Neural cell (in vitro differentiated cells): ENCODE data around the gene WSB1.

ENCODE experiments used
- CTCF ChIP-seq: fragments of 450-650 bp; IDR thresholded peaks from 2 replicates; pipeline ENCODE4 v1.5.1; 2014; ENCODE audit warnings: antibody characterized with exemption, mild to moderate bottlenecking, moderate library complexity; ENCODE audit not compliant: poor library complexity, severe bottlenecking
- EP300 ChIP-seq: fragments of 450-650 bp; conservative IDR thresholded peaks from 2 replicates; pipeline ENCODE4 v1.6.1; 2014; ENCODE audit warnings: antibody characterized with exemption, mild to moderate bottlenecking, moderate library complexity; ENCODE audit not compliant: poor library complexity, severe bottlenecking
- EZH2 ChIP-seq: fragments of 200-600, 300-800 bp; shearing (Covaris generic), sonication (generic); IDR thresholded peaks from 2 replicates; pipeline ENCODE4 v1.6.1; 2014; ENCODE audit warnings: antibody characterized with exemption, low read length, borderline replicate concordance, mild to moderate bottlenecking; ENCODE audit not compliant: insufficient read depth, poor library complexity, severe bottlenecking
- POLR2AphosphoS5 ChIP-seq: IDR thresholded peaks from 2 replicates; pipeline ENCODE4 v1.6.1; 2012

- TF ChIP-seq CTCF (no peak), POLR2AphosphoS5 (no peak), EP300 (no peak), EZH2 (no peak)
Measured at GRCh38 chr17:27348196-27348595, 54.3 kb downstream of the WSB1 start.
